ENCODE results near the gene TRABD2B.

Gene TRABD2B

GRCh38 chr1:47992720-47993415, 4.3 kb downstream of the TRABD2B start:
- no peak for DNase-seq (ENCODE audit: low read depth)

- DNase-seq (ENCODE audit: low read depth), result no peak
Observed at GRCh38 chr1:47991673-47992072, 5.5 kb downstream of the TRABD2B start.

GRCh38 chr1:47991187-47991586, 6.0 kb downstream of the TRABD2B start:
- no peak for DNase-seq (ENCODE audit: low read depth)

- DNase-seq (ENCODE audit: low read depth), result no peak
Observed at GRCh38 chr1:47990286-47990685, 6.9 kb downstream of the TRABD2B start.

- DNase-seq (ENCODE audit: low read depth), result no peak
Observed at GRCh38 chr1:47987601-47988000, 9.6 kb downstream of the TRABD2B start.

- DNase-seq (ENCODE audit: low read depth), result no peak
Observed at GRCh38 chr1:47986761-47987200, 10.4 kb downstream of the TRABD2B start.

- DNase-seq (ENCODE audit: low read depth), result no peak
Observed at GRCh38 chr1:47985018-47985417, 12.2 kb downstream of the TRABD2B start.

GRCh38 chr1:47984175-47984789, 12.9 kb downstream of the TRABD2B start:
- DNase-seq (ENCODE audit: low read depth), result no peak

- no peak for DNase-seq (ENCODE audit: low read depth)
Observed at GRCh38 chr1:47983691-47984090, 13.5 kb downstream of the TRABD2B start.

- DNase-seq (ENCODE audit: low read depth), result no peak
Observed at GRCh38 chr1:47981667-47982350, 15.4 kb downstream of the TRABD2B start.

- no peak for DNase-seq (ENCODE audit: low read depth)
Observed at GRCh38 chr1:47980501-47980900, 16.7 kb downstream of the TRABD2B start.

GRCh38 chr1:47979724-47980123, 17.5 kb downstream of the TRABD2B start:
- DNase-seq (ENCODE audit: low read depth), result no peak

- DNase-seq (ENCODE audit: low read depth), result no peak
Observed at GRCh38 chr1:47978486-47978885, 18.7 kb downstream of the TRABD2B start.

GRCh38 chr1:47976728-47977127, 20.5 kb downstream of the TRABD2B start:
- no peak for DNase-seq (ENCODE audit: low read depth)

- DNase-seq (ENCODE audit: low read depth), result no peak
Observed at GRCh38 chr1:47976267-47976666, 20.9 kb downstream of the TRABD2B start.

GRCh38 chr1:47975302-47975921, 21.8 kb downstream of the TRABD2B start:
- DNase-seq (ENCODE audit: low read depth), result no peak

GRCh38 chr1:47972864-47973432, 24.2 kb downstream of the TRABD2B start:
- no peak for DNase-seq (ENCODE audit: low read depth)

GRCh38 chr1:47971385-47972160, 25.6 kb downstream of the TRABD2B start:
- DNase-seq (ENCODE audit: low read depth), result no peak

- DNase-seq (ENCODE audit: low read depth), result no peak
Observed at GRCh38 chr1:47970882-47971281, 26.3 kb downstream of the TRABD2B start.

GRCh38 chr1:47969478-47969877, 27.7 kb downstream of the TRABD2B start:
- DNase-seq (ENCODE audit: low read depth), result no peak

GRCh38 chr1:47968556-47968888, 28.7 kb downstream of the TRABD2B start:
- no peak for DNase-seq (ENCODE audit: low read depth)
